Activated CD4-positive, alpha-beta T cell treated with anti-CD3 and anti-CD28 coated beads for 24 hours (primary cell): ENCODE results near the gene ADSS2.
"Not testable (repeated sequence)": the region's sequence is repeated elsewhere in the genome, so short reads cannot be mapped to it uniquely, and the experiment has no call there.

Source experiments
- DNase-seq, 2 donors: peaks; one replicate each; pipeline ENCODE4 v3.0.0-alpha.2; 2020; ENCODE audit warnings: low read depth in 2 of 2

ADSS2 gene

GRCh38 chr1:244365809-244366208 is 85.9 kb downstream of the ADSS2 start:
- DNase-seq: no peak

- DNase-seq: not testable (repeated sequence)
These were observed 86.4 kb downstream of the ADSS2 start for GRCh38 chr1:244365262-244365661.

GRCh38 chr1:244362476-244362875 is 89.2 kb downstream of the ADSS2 start:
- no peak for DNase-seq

- no peak for DNase-seq
These were observed 89.8 kb downstream of the ADSS2 start for GRCh38 chr1:244361764-244362473.
